ENCODE results near the gene PEX11G.

Gene PEX11G

DNA sequence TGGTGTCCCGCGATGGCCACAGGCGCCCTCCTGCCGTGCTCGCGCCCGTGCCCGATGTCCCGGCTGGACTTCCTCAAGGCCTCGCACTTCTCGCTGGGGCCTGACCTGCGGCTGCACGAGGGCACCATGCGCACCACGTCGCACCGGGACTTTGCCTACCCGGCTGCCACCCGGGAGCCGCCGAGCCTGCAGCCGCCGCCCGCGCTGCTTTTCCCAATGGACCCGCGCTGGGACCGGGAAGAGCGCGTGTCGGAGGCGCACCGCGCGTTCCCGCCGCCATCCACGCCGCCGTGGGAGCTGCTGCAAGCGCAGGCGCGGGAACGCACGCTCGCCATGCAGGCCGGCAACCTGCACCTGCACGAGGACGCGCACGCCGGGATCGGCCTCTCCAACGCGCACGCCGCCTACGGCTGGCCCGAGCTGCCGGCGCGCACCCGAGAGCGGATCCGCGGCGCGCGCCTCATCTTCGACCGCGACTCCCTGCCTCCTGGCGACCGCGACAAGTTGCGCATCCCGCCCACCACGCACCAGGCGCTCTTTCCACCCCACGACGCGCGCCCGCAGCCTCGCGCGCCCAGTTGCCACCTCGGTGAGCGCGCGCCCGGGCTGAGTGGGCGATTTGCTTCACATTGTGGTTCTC, 12.1 kb upstream of the PEX11G start:
- in situ Hi-C loops (cut with MboI; ENCODE audit: low sequenced_read_pairs) = no loop called here

DNA sequence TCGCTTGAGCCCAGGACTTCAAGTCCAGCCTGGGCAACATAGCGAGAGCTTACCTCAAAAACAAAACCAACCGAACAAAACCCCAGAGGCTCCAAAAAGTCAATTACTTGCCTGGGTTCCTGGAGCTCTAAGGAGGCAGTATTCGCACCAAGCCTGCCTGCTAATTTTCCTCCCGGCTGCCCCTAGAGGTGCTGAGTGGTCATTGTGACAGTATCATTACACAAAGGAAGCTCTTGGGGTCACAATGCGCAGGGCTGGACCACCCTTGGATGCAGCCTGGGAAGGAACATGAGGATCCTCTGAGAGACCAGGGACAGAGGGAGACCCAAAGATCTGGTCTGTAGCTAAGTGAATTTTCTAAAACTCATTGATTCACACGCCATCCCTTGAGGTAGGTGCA, 8.5 kb upstream of the PEX11G start:
- in situ Hi-C loops (cut with MboI; ENCODE audit: low sequenced_read_pairs) = no loop called here

DNA sequence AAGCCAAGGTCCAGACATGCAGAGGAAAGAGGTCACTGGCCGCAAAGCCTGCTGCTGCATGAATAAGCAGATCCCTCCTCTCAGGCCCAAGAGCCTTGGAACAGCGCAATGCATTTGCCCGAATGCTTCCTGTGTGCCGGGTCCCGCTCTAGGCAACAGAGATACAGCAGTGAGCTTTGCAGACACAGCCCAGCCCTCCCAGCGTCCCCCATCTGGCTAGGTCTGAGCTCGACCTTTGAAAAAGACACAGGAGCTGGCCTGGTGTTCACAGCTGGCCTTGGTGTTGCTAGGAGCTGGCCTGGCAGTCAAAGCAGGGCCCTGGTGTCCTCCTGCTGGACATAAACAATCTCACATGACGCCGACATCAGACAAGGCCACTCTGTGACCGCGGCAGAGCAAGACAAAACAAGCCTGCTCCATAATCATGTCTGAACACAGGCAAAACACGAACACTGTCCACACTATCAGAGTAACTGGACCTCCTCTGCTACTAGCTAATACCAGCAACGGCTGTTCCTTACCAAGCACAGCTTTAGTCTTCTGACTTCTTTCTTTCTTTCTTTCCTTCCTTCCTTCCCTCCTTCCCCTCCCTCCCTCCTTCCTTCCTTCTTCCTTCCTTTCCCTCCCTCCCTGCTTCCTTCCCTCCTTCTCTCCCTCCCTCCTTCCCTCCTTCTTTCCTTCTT, 5.7 kb upstream of the PEX11G start:
- in situ Hi-C loops (cut with MboI; ENCODE audit: low sequenced_read_pairs) = no loop called here

DNA sequence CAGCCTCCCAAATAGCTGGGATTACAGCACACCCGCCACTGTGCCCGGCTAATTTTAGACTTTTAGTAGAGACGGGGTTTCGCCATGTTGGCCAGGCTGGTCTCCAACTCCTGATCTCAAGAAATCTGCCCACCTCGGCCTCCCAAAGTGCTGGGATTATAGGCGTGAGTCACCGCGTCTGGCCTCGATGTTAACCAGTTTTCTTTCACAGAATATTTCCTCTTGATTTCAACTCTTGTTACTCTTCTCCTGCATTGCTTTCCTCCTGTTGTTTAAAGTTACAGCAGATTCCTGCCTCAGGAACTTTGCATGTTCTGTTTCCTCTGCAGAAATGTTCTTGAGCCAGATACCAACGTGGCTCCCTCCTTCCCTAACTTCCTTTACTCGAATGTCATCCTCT, 3.7 kb upstream of the PEX11G start:
- in situ Hi-C loops (cut with MboI; ENCODE audit: low sequenced_read_pairs) = no loop called here

DNA sequence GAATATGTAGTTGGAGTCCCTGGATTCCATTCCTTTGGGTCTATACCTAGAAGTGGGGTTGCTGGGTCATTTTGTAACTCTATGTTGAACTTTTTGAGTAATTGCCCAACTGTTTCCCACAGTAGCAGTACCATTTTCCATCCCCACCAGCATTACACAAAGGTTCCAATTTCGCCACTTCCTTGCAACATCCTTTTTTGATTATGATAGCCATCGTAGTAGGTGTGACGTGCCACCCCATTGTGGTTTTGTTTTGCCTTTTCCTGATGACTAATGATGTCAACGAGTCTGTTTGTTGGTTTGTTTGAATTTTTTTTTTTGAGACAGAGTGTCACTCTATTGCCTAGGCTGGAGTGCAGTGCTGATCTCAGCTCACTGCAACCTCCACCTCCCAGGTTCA, 3.3 kb upstream of the PEX11G start:
- in situ Hi-C loops (cut with MboI; ENCODE audit: low sequenced_read_pairs) = no loop called here

DNA sequence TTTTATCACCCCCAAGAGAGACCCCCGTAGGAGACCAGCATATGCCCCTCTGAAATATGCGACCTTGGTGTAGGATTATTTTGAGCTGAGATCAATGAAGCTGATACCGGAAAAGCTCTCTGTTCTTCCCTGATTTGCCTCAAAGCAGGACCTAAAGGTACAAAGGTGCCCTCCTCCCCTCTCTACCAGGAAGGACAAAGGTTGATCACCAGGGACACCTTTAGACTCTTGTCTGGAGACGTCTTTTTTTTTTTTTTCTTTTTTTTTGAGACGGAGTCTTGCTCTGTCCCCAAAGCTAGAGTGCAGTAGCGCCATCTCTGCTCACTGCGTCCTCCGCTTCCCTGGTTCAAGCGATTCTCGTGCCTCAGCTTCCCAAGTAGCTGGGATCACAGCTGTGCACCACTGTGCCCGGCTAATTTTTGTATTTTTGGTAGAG, 792 bp upstream of the PEX11G start:
- in situ Hi-C loops (cut with MboI; ENCODE audit: low sequenced_read_pairs) = no loop called here

DNA sequence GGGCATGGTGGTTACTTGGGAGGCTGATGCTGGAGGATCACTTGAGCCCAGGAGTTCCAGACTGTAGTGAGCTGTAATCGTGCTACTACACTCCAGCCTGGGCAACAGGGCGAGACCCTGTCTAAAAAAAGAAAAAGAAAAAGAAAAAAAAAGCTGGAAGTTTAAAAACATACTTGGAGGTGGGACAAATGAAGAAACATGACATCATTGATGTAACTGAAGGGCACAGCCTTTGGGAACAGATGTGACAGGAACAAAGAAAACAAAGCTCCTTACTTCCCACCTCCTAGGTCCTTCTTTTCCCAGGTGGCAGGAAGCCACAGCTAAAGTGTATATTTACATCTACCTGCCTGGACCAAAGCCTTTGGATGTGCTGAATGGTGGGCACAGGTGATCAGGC, 1.9 kb downstream of the PEX11G start:
- in situ Hi-C loops (cut with MboI; ENCODE audit: low sequenced_read_pairs) = no loop called here

DNA sequence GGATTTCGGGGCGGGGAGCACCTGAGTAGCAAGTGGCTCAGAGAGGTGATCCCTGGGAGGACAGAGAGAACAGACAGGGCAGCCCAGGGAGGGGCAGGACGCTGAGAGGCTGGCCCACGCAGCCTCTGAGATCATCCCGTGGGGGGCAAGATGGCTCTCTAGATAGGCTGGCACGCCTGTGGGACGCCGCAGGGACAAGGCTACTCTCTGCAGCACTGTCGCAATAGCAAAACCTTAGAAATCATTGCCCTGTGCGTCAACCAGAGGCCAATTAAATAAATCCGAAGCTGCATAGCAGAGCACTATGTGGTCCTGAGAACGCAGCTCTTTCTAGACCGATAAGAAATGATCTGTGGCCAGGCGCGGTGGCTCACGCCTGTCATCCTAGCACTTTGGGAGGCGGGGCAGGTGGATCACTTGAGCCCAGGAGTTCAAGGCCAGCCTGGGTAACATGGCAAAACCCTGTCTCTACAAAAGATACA, 5.1 kb downstream of the PEX11G start:
- in situ Hi-C loops (cut with MboI; ENCODE audit: low sequenced_read_pairs) = no loop called here

DNA sequence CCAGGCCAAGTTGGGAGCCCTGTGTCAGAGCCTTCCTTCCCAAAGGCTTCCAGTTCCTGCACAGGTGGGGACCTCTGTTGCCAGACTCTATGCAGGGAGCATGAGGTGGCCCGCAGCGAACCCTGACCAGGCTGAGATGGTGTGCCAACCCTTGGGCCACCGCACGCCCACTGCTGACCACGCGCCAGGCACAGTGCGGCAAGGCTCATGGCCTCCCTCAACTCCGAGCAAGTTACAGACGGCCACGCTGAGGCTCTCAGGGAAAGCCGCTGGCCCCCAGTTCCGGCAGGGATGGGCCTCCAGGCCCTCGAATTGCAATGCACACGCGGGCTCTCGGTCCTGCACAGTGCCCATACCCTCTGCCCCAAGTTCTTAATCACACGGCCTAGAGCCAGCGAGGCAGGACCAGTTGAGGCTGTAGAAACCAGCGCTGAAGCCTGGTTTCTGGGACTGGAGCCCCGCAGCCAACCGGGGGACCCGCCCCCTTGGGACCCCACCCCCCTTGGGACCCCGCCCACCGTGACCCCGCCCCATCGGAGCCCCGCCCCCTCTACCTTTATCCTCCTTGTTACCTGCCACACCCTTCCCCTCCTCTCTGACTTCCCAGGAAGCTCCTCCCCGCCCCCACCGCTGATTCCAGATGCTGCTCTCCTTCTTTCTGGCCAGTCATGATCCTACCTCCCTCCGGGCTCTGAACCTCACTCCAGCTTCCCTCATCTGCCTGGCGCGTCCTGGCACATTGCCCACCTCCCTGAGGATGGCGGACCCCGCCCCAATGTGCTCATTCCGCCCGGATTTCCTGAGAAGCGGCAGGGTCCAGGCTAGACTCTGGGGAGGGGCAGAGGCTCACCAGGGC, 6.0 kb downstream of the PEX11G start:
- in situ Hi-C loops (cut with MboI; ENCODE audit: low sequenced_read_pairs) = no loop called here

DNA sequence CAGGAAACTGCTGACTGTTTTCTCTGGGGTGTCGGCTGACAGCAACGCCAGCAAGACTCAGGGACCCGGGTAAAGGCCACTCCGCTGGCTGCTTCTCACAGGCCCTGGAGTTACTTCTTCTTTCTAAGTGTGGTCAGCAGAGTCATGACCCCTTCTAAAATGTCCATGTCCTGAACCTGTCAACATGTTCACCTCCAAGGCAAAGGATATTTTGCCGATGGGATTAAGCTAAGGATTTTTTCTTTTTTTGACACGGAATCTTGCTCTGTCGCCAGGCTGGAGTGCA, 7.9 kb downstream of the PEX11G start:
- in situ Hi-C loops (cut with MboI; ENCODE audit: low sequenced_read_pairs) = no loop called here

DNA sequence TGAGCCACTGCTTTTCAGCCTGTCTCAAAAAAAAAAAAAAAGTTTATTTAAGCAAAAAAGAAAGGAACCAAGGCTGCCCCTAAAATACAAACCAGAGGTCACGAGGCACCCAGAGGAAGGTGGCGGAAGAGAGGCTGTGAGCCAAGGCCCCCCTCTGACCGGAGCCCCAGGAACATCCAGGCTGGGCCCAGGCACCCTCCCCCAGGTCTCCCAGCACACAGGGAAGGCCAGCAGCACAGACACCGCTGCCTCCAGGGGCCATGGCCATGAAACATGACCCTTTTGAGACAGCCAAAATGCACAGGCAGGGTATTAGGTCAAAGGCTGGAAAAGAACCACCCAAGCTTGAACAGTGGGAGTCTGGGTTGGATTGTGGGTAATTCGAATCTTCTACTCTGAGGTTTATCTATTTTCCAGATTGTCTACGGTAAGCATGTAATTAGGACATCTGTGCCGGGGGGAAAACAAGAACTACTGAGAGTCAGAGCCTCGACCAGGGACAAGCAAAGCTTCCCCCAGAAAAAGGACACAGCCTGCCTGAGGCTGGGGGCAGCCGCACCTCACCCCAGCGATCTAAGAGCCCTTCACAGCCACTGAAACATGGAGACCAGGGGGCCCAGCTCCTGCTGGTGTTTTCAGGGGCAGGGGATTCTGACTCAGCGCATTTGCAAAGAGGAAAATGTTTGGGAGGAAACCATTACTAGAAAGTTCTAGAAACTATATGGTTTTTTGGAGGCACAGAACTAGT, 8.4 kb downstream of the PEX11G start:
- in situ Hi-C loops (cut with MboI; ENCODE audit: low sequenced_read_pairs) = no loop called here

DNA sequence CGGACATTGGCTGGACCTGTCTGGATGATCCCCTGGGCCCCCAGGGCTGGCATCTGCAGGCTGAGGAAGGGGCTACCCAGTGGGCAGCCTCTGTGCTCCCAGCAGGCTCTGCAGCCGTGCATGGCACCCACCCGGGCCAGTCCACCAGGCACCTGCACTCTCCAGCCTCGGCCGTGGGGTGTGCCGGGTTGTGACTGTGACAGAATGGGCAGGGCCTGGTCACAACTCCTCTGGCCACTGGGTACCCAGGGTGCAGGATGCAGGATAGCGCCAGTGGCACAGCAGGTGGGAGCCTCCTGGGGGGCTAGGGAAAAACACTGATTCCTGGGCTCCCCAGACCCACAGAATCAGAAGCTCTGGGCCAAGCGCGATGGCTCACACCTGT, 10.0 kb downstream of the PEX11G start:
- in situ Hi-C loops (cut with MboI; ENCODE audit: low sequenced_read_pairs) = no loop called here

DNA sequence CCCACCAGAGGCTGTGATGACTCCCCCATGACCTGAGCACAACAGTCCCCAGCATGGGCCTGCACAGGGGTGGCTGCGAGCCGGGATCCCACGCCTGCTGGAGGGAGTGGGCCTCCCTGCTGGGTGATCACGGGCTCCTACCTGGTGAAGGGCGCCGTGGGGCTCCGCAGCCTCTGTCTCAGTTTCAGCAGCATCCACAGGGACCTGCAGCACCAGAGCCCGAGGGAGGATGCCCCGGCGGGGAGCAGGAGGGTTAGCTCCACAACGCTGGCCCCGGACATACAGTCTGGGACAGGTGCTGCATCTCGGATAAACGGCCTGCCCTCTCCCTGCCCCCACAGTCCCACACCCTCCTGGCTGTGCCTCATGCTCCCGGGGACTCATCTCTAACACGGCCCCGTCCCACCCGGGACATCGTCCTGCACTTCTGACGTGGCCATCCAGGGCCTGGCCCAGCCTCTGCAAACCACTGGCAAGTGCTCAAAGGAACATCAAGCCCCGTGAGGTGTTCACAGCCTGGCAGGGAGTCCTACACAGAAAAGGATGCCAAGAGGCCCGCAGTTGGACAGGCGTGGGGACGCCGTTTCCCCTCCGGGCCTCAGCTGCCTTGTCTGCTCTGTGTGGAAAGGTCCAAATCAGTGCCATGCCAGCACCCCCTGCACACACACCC, 10.5 kb downstream of the PEX11G start:
- in situ Hi-C loops (cut with MboI; ENCODE audit: low sequenced_read_pairs) = no loop called here

DNA sequence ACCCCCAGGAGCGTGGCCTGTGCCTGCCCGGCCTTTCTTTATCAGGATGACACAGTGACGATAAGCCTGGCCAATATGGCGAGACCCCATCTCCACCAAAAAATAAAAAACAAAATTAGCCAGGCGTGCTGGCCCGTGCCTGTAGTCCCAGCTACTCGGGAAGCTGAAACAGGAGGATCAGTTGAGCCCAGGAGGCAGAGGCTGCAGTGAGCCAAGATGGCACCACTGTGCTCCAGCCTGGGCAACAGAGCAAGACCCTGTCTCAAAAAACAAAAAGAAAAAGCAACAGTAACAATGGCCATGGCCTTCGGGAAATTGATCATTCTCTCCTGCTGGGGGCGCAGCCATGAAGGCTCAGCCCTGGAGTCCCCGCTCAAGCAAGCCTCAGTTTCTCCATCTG, 11.1 kb downstream of the PEX11G start:
- in situ Hi-C loops (cut with MboI; ENCODE audit: low sequenced_read_pairs) = no loop called here

DNA sequence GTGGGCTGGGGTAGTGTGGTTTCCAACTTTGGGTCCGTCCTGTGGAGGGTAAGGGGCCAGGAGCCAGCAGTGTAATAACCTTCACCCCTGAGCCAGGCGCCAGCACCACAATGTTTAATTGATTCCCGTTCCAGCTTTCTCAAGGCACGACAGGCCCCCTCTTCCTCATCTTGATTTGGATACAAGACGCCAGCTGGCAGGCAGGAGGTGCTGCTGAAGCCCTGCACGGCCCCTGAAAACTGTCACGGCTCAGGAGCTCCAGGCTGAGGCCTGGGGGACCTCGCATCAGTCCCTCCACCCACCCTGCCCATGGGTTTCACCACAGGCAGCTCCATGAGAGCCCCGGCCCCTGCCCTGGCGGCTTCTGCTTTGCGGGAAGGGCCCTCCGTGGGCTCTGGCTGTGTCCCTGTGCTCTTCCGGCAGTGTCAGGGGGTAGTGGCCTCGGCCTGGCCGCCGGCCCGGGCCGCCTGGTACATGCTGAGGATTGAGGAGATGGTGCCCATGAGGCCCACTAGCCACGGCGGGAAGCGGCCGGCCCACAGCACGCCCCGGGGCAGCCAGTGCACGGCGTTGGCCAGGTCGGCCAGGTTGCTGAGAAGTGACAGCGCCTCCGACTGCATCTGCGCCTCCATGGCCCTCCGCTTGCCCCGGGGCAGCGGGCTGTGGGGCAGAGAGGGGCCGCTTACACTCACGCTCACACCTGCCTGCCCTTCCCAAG, 11.9 kb downstream of the PEX11G start:
- in situ Hi-C loops (cut with MboI; ENCODE audit: low sequenced_read_pairs) = no loop called here

DNA sequence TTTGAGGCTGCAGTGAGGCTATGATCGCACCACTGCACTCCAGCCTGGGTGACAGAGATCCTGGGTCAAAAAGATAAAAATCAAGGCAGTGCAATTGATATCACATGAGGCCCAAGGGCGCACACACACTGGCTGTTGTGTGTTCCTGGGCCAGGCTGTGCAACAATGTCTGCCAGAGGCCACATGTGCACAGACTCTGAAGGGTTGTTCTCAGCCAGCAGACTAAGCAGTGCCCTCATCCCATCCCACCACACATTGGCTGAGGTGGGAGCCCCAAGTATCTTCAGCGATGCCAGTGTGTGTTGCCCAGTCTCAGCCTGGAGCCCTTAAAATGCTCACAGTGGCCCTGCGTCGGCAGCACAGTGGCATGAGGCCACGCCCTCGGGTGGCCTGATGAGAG, 12.6 kb downstream of the PEX11G start:
- in situ Hi-C loops (cut with MboI; ENCODE audit: low sequenced_read_pairs) = no loop called here

DNA sequence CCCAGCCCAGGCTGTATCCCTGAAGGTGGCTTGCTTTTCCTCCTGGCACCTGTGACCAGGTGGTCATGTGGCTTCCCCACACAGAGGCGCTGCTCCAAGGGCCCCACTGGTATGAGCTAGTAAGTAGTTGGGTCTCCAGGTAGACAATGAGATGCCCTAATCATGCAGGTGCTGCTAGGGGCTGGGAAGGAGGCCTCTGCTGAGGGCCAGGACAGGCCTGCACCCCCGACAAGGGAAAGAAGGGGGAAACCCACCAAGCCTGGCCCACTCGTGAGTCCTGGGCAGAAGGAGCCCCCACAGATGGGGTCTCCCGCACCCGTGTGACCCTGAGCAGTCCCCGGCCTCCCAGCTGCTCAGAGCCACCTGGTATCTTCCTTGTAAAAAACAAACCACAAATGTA, 13.2 kb downstream of the PEX11G start:
- in situ Hi-C loops (cut with MboI; ENCODE audit: low sequenced_read_pairs) = no loop called here

DNA sequence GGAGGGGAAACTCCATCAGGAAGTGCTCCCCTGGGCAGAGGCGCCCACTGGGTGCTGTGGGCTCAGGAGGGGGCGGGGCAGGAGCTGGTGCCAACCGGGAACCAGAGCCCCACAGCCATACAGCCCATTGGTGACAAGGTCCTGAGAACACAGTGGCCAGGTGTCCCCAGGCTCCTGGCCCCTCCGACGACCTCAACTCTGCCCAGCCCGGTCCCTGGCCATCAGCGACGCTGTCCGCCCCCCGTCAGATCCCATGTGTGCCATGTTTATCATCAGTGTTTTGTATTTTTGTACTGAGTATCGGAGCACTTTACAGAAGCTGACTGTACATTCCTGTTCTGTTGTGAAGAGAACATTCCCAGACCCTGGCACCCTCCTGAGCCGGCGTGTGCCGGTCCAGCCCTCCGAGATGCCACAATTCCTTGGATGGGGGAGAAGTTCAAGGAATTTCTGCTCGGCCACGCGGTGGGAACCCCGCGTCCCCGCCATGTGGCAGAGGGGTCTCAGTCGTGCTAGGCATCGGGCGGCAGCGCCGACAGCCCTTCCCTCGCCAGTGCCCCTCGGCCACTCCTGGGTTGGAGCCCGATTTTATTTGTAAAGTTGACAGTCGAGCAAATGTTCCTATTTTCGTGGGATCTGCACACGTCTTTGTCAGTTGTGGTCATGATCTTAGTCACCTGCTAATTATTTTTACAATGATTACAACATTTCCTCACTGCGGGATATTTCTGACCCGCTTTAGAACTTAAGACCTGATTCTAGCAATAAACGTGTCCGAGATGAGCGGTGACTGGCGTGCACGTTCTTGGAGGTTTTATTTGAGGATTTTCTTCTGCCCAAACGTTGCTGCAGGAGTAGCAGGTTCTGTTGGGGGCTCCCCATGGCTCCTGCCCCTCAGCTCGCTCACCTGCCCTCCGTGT, 16.9 kb downstream of the PEX11G start:
- in situ Hi-C loops (cut with MboI; ENCODE audit: low sequenced_read_pairs) = no loop called here
